Glutamatergic neuron (in vitro differentiated cells): Measurements from ENCODE around the gene HOMER2. TPM values are rescaled to one million over a fixed set of nuclear protein-coding genes. Genes with fewer than 3 reads are reported as not detected.

Source experiments
- DNase-seq: peaks from one replicate; pipeline ENCODE4 v3.0.0; 2022
- H3K27ac Mint-ChIP-seq: one replicate; pipeline ENCODE4 v1.8.0; 2020; ENCODE audit warnings: mild to moderate bottlenecking, mixed read lengths, inconsistent platforms; ENCODE audit not compliant: unreplicated experiment
- H3K27me3 Mint-ChIP-seq: one replicate; pipeline ENCODE4 v1.8.0; 2020; ENCODE audit warnings: mild to moderate bottlenecking, moderate library complexity, mixed read lengths, inconsistent platforms; ENCODE audit not compliant: unreplicated experiment
- H3K36me3 Mint-ChIP-seq: one replicate; pipeline ENCODE4 v1.8.0; 2020; ENCODE audit warnings: mild to moderate bottlenecking, mixed read lengths, inconsistent platforms; ENCODE audit not compliant: unreplicated experiment
- H3K4me1 Mint-ChIP-seq: one replicate; pipeline ENCODE4 v1.8.0; 2020; ENCODE audit warnings: mild to moderate bottlenecking, low read depth, mixed read lengths, inconsistent platforms; ENCODE audit not compliant: unreplicated experiment
- H3K4me3 Mint-ChIP-seq: one replicate; pipeline ENCODE4 v1.8.0; 2020; ENCODE audit warnings: mild to moderate bottlenecking, mixed read lengths, inconsistent platforms; ENCODE audit not compliant: unreplicated experiment
- H3K9me3 Mint-ChIP-seq: one replicate; pipeline ENCODE4 v1.8.0; 2020; ENCODE audit warnings: mild to moderate bottlenecking, moderate library complexity, mixed read lengths, inconsistent platforms; ENCODE audit not compliant: unreplicated experiment
- CTCF ChIP-seq: fragments of 200-600 bp; sonication (generic); IDR thresholded peaks from one replicate; pipeline ENCODE4 v1.5.0; 2021; ENCODE audit not compliant: partially characterized antibody, unreplicated experiment
- total RNA-seq: library from RNA; stranded (reverse); fragmentation: NEBNext Ultra II Directional; extraction: Animal tissue kit (Norgen Biotek cat#: 25700); gene quantifications from one replicate; pipeline ENCODE4 v1.2.1, GENCODE V29; 2021; ENCODE audit not compliant: unreplicated experiment

Gene HOMER2
- total RNA-seq, 1 donor from 2014 or later: 32.6 TPM

- H3K4me1 Mint-ChIP-seq: no peaks in the 10 kb centered on the region
- no peaks in the 10 kb centered on the region for H3K9me3 Mint-ChIP-seq
- TF ChIP-seq CTCF: no peak
These were observed 14.2 kb upstream of the HOMER2 start for GRCh38 chr15:82966671-82967071.

DNA sequence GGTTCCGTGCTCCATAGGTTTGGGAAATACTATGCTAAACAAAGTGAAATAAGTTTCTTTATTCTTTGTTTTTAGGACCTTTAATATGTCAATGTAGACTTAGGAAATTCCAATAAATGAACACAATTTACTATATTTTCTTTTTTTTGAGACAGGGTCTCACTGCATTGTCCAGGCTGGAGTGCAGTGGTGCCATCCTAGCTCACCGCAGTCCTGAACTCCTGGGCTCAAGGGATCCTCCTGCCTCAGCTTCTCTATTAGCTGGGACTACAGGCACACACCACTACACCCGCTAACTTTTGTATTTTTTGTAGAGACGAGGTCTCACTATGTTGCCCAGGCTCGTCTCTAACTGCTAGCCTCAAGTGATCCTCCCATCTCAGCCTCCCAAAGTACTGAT lies 12.4 kb upstream of the HOMER2 start:
- TF ChIP-seq CTCF: no peak
- Mint-ChIP-seq H3K27me3 (no peaks in the 10 kb centered on the region), H3K4me1 (no peaks in the 10 kb centered on the region), H3K36me3 (no peaks in the 10 kb centered on the region), H3K4me3 (no peak overlapping the region), H3K27ac (no peak overlapping the region), H3K9me3 (no peaks in the 10 kb centered on the region)
- DNase-seq: no peak

More at GRCh38 chr15:82966671-82967071, 14.2 kb upstream of the HOMER2 start:
- Mint-ChIP-seq H3K27me3 (no peaks in the 10 kb centered on the region), H3K4me3 (no peak overlapping the region), H3K36me3 (no peaks in the 10 kb centered on the region), H3K27ac (no peak overlapping the region)
- no peak for DNase-seq

GRCh38 chr15:82963471-82964341 lies 11.2 kb upstream of the HOMER2 start:
- DNase-seq: no peak
- no peak overlapping the region for H3K4me3 Mint-ChIP-seq
- H3K27me3 Mint-ChIP-seq: no peaks in the 10 kb centered on the region
- H3K36me3 Mint-ChIP-seq: no peaks in the 10 kb centered on the region
- no peaks in the 10 kb centered on the region for H3K9me3 Mint-ChIP-seq
- TF ChIP-seq CTCF: no peak
- H3K4me1 Mint-ChIP-seq: no peaks in the 10 kb centered on the region
- no peak overlapping the region for H3K27ac Mint-ChIP-seq

DNA sequence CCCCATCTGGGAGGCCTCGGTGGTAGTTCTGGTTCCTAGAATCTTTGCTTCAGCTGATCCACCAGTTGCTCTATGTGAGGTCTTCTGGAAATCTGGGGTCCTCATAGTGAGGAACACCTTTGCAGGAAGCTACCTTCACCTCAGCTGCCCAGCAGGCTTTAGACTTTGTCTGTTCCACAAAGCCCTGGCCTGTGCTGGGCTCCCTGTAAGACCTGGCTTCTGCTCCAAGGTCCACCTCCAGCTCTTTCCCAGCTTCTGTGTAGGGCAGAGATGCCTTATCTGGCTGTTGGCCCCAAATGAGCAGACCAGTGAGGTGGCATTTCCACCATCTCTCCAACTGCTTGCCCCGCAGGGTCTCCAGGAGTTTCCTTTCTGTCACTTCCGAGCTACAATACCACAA lies 8.2 kb upstream of the HOMER2 start:
- no peak for TF ChIP-seq CTCF
- H3K27me3 Mint-ChIP-seq: no peaks in the 10 kb centered on the region
- no peaks in the 10 kb centered on the region for H3K36me3 Mint-ChIP-seq
- H3K4me3 Mint-ChIP-seq: no peak overlapping the region
- no peak for DNase-seq
- no peaks in the 10 kb centered on the region for H3K9me3 Mint-ChIP-seq
- no peak overlapping the region for H3K27ac Mint-ChIP-seq
- H3K4me1 Mint-ChIP-seq: no peaks in the 10 kb centered on the region

DNA sequence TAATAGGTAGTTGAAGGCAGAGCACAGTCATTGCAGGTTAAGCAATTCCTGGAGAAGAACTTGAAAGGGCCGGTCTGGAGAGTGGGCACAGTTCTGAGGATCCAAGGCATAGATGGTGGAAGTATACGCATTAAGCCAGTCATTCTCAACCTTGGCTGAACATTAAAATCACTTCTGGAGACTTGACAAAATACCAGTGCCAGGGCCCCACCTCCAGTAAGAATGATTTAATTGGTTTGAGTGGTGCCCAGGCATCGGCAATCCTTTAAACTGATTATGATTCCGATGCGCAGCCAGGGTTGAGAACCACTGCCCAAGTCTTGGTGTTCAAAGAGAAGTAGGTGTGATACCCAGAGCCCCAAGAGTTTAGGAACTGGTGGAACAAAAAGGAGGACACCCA lies 6.9 kb upstream of the HOMER2 start:
- Mint-ChIP-seq H3K36me3 (no peaks in the 10 kb centered on the region), H3K27me3 (no peaks in the 10 kb centered on the region), H3K27ac (no peak overlapping the region), H3K4me1 (no peaks in the 10 kb centered on the region), H3K4me3 (no peak overlapping the region), H3K9me3 (no peaks in the 10 kb centered on the region)
- DNase-seq: no peak
- no peak for TF ChIP-seq CTCF
